HG02610 (cell line): ENCODE measurements around the gene SPATA31E1.
"Not testable (repeated sequence)": the region's sequence is repeated elsewhere in the genome, so short reads cannot be mapped to it uniquely, and the experiment has no call there.

ENCODE experiments used
- ATAC-seq: cut with Tn5 transposase; IDR thresholded peaks from one replicate; pipeline ENCODE4 v1.9.1; 2021; ENCODE audit warnings: mild to moderate bottlenecking, moderate library complexity; ENCODE audit not compliant: unreplicated experiment

SPATA31E1 gene

GRCh38 chr9:87919013-87919412 lies 36.3 kb downstream of the SPATA31E1 start:
- ATAC-seq = not testable (repeated sequence)

DNA sequence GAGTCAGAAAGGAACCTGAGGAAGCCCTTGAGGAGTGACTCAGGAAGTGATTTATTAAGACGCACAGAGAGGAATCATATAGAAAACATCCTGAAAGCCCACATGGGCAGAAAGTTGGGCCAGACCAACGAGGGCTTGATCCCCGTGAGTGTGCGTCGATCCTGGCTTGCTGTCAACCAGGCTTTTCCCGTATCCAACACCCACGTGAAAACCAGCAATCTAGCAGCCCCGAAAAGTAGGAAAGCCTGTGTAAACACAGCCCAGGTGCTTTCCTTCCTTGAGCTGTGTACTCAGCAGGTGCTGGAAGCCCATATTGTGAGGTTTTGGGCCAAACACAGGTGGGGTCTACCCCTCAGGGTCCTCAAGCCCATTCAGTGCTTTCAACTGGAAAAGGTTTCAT lies 38.9 kb downstream of the SPATA31E1 start:
- ATAC-seq = not testable (repeated sequence)

GRCh38 chr9:87923012-87923411 lies 40.3 kb downstream of the SPATA31E1 start:
- ATAC-seq = not testable (repeated sequence)

- ATAC-seq = not testable (repeated sequence)
Observed at GRCh38 chr9:87924851-87925250, 42.2 kb downstream of the SPATA31E1 start.

DNA sequence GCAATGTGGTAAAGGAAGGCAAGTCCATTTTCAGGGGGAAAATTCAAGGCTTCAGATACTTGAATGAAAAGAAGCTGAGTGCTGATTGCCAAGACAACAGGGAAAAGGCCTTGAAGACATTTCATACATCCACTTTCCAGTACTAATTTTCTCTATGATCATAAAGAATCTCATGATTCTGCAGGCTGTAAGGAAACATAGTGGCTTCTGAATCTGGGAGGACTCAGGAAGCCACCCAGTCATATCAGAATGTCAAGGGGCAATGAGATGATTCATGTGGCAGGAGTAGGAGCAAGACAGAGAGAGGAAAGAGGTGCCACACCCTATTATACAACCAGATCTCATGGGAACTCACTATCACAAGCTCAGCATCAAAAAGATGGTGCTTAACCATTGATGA lies 46.5 kb downstream of the SPATA31E1 start:
- not testable (repeated sequence) for ATAC-seq

- not testable (repeated sequence) for ATAC-seq
Observed at GRCh38 chr9:87934444-87934843, 51.8 kb downstream of the SPATA31E1 start.

- not testable (repeated sequence) for ATAC-seq
Observed at GRCh38 chr9:87937352-87937751, 54.7 kb downstream of the SPATA31E1 start.

DNA sequence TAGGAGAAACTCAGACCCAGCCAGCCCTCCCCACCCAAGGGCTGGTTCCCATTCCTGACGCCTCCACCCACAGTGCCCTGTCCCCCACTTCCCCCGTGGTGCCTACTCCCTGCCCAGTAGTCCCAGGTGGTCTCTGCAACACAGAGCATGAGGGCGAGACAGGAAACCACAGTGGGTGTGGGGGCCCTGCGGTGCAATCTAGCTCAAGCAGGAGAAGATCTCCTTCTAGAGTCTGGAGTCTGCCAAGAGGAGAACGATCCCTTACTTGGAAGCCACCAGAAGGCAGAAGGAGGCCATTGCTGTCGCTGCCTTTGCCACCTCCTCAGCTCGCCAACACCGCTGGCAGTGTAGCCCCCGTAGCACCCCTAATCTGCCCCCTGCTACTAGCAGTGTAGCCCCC lies 55.2 kb downstream of the SPATA31E1 start:
- not testable (repeated sequence) for ATAC-seq

- not testable (repeated sequence) for ATAC-seq
Observed at GRCh38 chr9:87938336-87938735, 55.7 kb downstream of the SPATA31E1 start.
